Measurements from ENCODE around the gene ANKRD29.
A peak's percentile ranks its signal among the peaks of the same experiment; 100 is the strongest.

The ANKRD29 gene

DNA sequence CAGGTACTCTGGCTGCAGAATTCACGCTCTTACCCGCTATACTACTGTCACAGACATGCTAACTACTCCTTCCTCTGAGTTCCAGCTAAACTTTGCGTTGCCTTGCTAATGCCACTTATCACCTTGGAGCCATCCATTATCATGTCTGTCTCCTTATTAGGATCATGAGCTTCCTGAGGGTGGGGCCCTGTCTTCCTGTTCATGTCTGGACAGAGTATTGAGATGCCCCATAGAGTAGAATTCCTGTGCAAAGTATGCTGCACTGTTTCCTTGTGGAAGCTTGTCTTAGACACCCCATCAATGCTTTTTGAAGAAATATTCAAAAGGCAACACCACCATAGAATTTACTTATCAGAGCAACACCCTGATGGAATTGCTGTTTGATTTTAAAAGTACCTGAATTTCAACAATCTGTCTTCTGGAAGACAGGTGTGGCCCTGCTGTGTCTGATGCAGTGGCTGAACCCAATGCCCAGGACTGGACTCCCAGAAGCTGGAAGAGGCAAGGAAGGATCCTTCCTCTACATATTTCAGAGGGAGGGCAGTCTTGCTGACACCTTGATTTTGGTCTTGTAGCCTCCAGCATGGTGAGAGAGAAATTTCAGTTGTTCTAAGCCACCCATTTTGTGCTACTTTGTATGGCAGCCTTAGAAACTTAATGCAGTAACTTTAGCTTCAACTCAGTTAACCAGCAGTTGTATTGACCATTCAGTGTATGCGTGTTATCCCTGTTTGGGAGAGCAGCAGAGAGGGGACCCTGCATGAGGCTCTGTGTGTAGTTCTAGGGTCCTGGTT, 32.1 kb upstream of the ANKRD29 start:
- peaks cover 10% of the 10 kb centered on the region for H3K4me1 ChIP-seq (ENCODE audit: insufficient read depth, low read length, poor library complexity, severe bottlenecking)
- no peaks in the 10 kb centered on the region for H3K27me3 ChIP-seq (ENCODE audit: insufficient read depth, low read length, poor library complexity, severe bottlenecking)
- no peak overlapping the region for H3K4me2 ChIP-seq (ENCODE audit: low read depth, low read length, poor library complexity, severe bottlenecking)
- 0 out of 2 replicates have a peak overlapping the region, but pooled peaks have one; percentile 12 for H2AFZ ChIP-seq (ENCODE audit: low read length)
- H4K20me1 ChIP-seq (ENCODE audit: insufficient read depth, low read length, poor library complexity, severe bottlenecking): no peaks in the 10 kb centered on the region
- no peaks in the 10 kb centered on the region for H3K9me2 ChIP-seq (replicated peaks; ENCODE audit: low read depth, low read length)
- no peaks in the 10 kb centered on the region for H3K79me2 ChIP-seq (ENCODE audit: insufficient read depth, low read length)
- no peak overlapping the region for H3K4me3 ChIP-seq (ENCODE audit: low read length, poor library complexity, severe bottlenecking)
- no peaks in the 10 kb centered on the region for H3F3A ChIP-seq (ENCODE audit: low read depth)
- no peaks in the 10 kb centered on the region for H3K36me3 ChIP-seq (ENCODE audit: insufficient read depth, low read length)
- H3K9me3 ChIP-seq (ENCODE audit: insufficient read depth, low read depth, low read length): no peaks in the 10 kb centered on the region
- no peak overlapping the region for H3K9ac ChIP-seq (ENCODE audit: low read depth, low read length, poor library complexity, severe bottlenecking)
- TF ChIP-seq, protein P1, sequence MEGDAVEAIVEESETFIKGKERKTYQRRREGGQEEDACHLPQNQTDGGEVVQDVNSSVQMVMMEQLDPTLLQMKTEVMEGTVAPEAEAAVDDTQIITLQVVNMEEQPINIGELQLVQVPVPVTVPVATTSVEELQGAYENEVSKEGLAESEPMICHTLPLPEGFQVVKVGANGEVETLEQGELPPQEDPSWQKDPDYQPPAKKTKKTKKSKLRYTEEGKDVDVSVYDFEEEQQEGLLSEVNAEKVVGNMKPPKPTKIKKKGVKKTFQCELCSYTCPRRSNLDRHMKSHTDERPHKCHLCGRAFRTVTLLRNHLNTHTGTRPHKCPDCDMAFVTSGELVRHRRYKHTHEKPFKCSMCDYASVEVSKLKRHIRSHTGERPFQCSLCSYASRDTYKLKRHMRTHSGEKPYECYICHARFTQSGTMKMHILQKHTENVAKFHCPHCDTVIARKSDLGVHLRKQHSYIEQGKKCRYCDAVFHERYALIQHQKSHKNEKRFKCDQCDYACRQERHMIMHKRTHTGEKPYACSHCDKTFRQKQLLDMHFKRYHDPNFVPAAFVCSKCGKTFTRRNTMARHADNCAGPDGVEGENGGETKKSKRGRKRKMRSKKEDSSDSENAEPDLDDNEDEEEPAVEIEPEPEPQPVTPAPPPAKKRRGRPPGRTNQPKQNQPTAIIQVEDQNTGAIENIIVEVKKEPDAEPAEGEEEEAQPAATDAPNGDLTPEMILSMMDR (conservative IDR thresholded peaks at IDR 0.05; ENCODE audit: low read length): no peak
- TF ChIP-seq EZH2phosphoT487 (IDR thresholded peaks at IDR 0.05; ENCODE audit: borderline replicate concordance): no peak

DNA sequence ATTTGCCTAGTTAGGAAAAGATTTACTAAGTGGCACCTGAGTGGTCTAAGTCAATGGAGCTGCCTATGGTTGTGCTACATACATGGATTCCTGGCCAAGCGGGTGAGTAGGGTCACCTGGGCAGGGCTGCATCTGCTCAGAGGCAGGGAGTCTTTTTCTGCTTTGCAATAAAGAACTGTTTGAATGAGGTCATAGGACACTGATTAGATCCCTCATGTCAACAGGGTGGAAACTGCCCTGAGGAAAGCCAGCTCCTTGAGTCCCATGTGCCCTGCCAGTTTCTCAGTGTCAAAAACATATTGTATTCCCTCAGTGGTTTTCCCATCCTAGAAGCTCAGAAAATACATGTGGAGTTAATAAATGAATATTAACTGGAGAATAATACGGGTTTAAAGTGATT, 31.1 kb upstream of the ANKRD29 start:
- Histone ChIP-seq H3K4me3 (ENCODE audit: low read length, poor library complexity, severe bottlenecking) (no peak overlapping the region), H3K9ac (ENCODE audit: low read depth, low read length, poor library complexity, severe bottlenecking) (no peak overlapping the region), H3K4me1 (ENCODE audit: insufficient read depth, low read length, poor library complexity, severe bottlenecking) (peaks cover 10% of the 10 kb centered on the region), H2AFZ (ENCODE audit: low read length) (no peak overlapping the region), H3K27me3 (ENCODE audit: insufficient read depth, low read length, poor library complexity, severe bottlenecking) (no peaks in the 10 kb centered on the region), H3K9me3 (ENCODE audit: insufficient read depth, low read depth, low read length) (no peaks in the 10 kb centered on the region), H3K36me3 (ENCODE audit: insufficient read depth, low read length) (no peaks in the 10 kb centered on the region), H4K20me1 (ENCODE audit: insufficient read depth, low read length, poor library complexity, severe bottlenecking) (no peaks in the 10 kb centered on the region), H3K79me2 (ENCODE audit: insufficient read depth, low read length) (no peaks in the 10 kb centered on the region), H3F3A (ENCODE audit: low read depth) (no peaks in the 10 kb centered on the region), H3K4me2 (ENCODE audit: low read depth, low read length, poor library complexity, severe bottlenecking) (no peak overlapping the region), H3K9me2 (replicated peaks; ENCODE audit: low read depth, low read length) (no peaks in the 10 kb centered on the region)
- TF ChIP-seq, protein P1 (conservative IDR thresholded peaks at IDR 0.05; ENCODE audit: low read length): no peak
- no peak for TF ChIP-seq EZH2phosphoT487 (IDR thresholded peaks at IDR 0.05; ENCODE audit: borderline replicate concordance)

DNA sequence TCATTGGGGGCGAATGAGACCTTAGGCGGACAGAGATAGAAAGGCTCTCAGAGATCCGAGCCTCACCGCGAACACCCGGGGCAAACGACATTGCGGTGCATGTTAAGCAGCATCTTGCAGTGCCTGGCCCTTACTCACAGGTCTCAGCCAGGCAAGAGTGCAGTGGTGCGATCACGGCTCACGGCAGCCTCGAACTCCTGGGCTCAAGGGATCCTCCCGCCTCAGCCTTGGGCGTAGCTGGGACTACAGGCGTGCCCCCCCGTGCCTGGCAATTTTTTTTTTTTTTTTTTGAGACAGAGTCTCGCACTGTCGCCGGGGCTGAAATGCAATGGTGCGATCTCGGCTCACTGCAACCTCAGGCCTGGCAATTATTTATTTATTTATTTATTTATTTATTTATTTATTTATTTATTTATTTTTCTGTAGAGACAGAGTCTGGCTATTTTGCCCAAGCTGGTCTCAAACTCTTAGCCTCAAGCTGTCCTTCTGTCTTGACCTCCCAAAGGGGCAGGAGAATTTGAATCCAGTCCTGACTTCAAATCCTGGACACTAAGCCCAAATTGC, 27.9 kb upstream of the ANKRD29 start:
- Histone ChIP-seq H3F3A (ENCODE audit: low read depth) (no peaks in the 10 kb centered on the region), H3K36me3 (ENCODE audit: insufficient read depth, low read length) (no peaks in the 10 kb centered on the region), H3K9me2 (replicated peaks; ENCODE audit: low read depth, low read length) (no peaks in the 10 kb centered on the region), H3K9ac (ENCODE audit: low read depth, low read length, poor library complexity, severe bottlenecking) (no peak overlapping the region), H3K9me3 (ENCODE audit: insufficient read depth, low read depth, low read length) (no peaks in the 10 kb centered on the region), H3K27me3 (ENCODE audit: insufficient read depth, low read length, poor library complexity, severe bottlenecking) (no peaks in the 10 kb centered on the region), H3K79me2 (ENCODE audit: insufficient read depth, low read length) (no peaks in the 10 kb centered on the region), H3K4me3 (ENCODE audit: low read length, poor library complexity, severe bottlenecking) (no peak overlapping the region), H2AFZ (ENCODE audit: low read length) (no peak overlapping the region), H4K20me1 (ENCODE audit: insufficient read depth, low read length, poor library complexity, severe bottlenecking) (no peaks in the 10 kb centered on the region), H3K4me1 (ENCODE audit: insufficient read depth, low read length, poor library complexity, severe bottlenecking) (peaks cover 10% of the 10 kb centered on the region), H3K4me2 (ENCODE audit: low read depth, low read length, poor library complexity, severe bottlenecking) (no peak overlapping the region)
- no peak for TF ChIP-seq EZH2phosphoT487 (IDR thresholded peaks at IDR 0.05; ENCODE audit: borderline replicate concordance)
- TF ChIP-seq, protein P1 (conservative IDR thresholded peaks at IDR 0.05; ENCODE audit: low read length): no peak

All from Loucy (cell line).